Activated T-helper 2 cell treated with anti-CD3 and anti-CD28 coated beads, Interferon-gamma antibody, Interleukin-2, Interleukin-4, amounts not matched to agents 10 μg/mL and 5 μg/mL and 100 μg/mL, durations not matched to agents 14 hours and 24 hours and 36 hours (primary cell): ENCODE data around the gene MYBPHL. TPM values are rescaled to one million over a fixed set of nuclear protein-coding genes. Genes with fewer than 3 reads are reported as not detected.
"Not testable (repeated sequence)": the region's sequence is repeated elsewhere in the genome, so short reads cannot be mapped to it uniquely, and the experiment has no call there.

ENCODE experiments used
- DNase-seq: peaks from one replicate; pipeline ENCODE4 v3.0.0; 2021; ENCODE audit warnings: low spot score
- H3K27ac Mint-ChIP-seq: one replicate; pipeline ENCODE4 v1.8.0; 2021; ENCODE audit warnings: mixed read lengths
- H3K27me3 Mint-ChIP-seq: one replicate; pipeline ENCODE4 v1.8.0; 2021; ENCODE audit warnings: low read depth, mixed read lengths
- H3K36me3 Mint-ChIP-seq: one replicate; pipeline ENCODE4 v1.8.0; 2021; ENCODE audit warnings: low read depth, mixed read lengths
- H3K4me1 Mint-ChIP-seq: one replicate; pipeline ENCODE4 v1.8.0; 2021; ENCODE audit warnings: low read depth, mixed read lengths
- H3K4me3 Mint-ChIP-seq: one replicate; pipeline ENCODE4 v1.8.0; 2021; ENCODE audit warnings: low read depth, mild to moderate bottlenecking, moderate library complexity, mixed read lengths
- H3K9me3 Mint-ChIP-seq: one replicate; pipeline ENCODE4 v1.8.0; 2021; ENCODE audit warnings: mixed read lengths
- intact Hi-C: fragments of 100-400 bp; cut with micrococcal nuclease; formaldehyde crosslinking; loops from one replicate; pipeline ENCODE4 v1.15.1; 2023
- total RNA-seq: library from RNA; stranded (reverse); gene quantifications from 2 replicates; pipeline ENCODE4 v1.2.3, GENCODE V29; 2022

MYBPHL gene
- total RNA-seq, 1 donor from 2014 or later, result not detected

- Mint-ChIP-seq H3K4me1 (no peaks in the 10 kb centered on the region), H3K27me3 (peaks cover 17% of the 10 kb centered on the region), H3K9me3 (no peaks in the 10 kb centered on the region), H3K27ac (no peak overlapping the region), H3K4me3 (no peak overlapping the region), H3K36me3 (no peaks in the 10 kb centered on the region)
- intact Hi-C loops, result no loop called here
- DNase-seq, result no peak
These were observed 16.2 kb upstream of the MYBPHL start for GRCh38 chr1:109322974-109323373.

GRCh38 chr1:109319114-109319513 is 12.3 kb upstream of the MYBPHL start:
- Mint-ChIP-seq H3K27me3 (peaks cover 13% of the 10 kb centered on the region), H3K27ac (no peak overlapping the region), H3K9me3 (no peaks in the 10 kb centered on the region), H3K36me3 (no peaks in the 10 kb centered on the region), H3K4me3 (no peak overlapping the region), H3K4me1 (no peaks in the 10 kb centered on the region)
- no peak for DNase-seq
- intact Hi-C loops, result no loop called here

GRCh38 chr1:109316506-109316905 is 9.7 kb upstream of the MYBPHL start:
- H3K4me1 Mint-ChIP-seq, result no peaks in the 10 kb centered on the region
- H3K36me3 Mint-ChIP-seq, result no peaks in the 10 kb centered on the region
- no peaks in the 10 kb centered on the region for H3K9me3 Mint-ChIP-seq
- no peak overlapping the region for H3K4me3 Mint-ChIP-seq
- H3K27ac Mint-ChIP-seq, result no peak overlapping the region
- intact Hi-C loops, result no loop called here
- H3K27me3 Mint-ChIP-seq, result peaks cover 9% of the 10 kb centered on the region
- no peak for DNase-seq

- peaks cover 10% of the 10 kb centered on the region for H3K27me3 Mint-ChIP-seq
- H3K36me3 Mint-ChIP-seq, result no peaks in the 10 kb centered on the region
- no peak overlapping the region for H3K4me3 Mint-ChIP-seq
- no peaks in the 10 kb centered on the region for H3K9me3 Mint-ChIP-seq
- intact Hi-C loops, result no loop called here
- no peaks in the 10 kb centered on the region for H3K4me1 Mint-ChIP-seq
- H3K27ac Mint-ChIP-seq, result no peak overlapping the region
- DNase-seq, result no peak
These were observed 8.5 kb upstream of the MYBPHL start for GRCh38 chr1:109315288-109315687.

- Mint-ChIP-seq H3K4me3 (no peak overlapping the region), H3K27me3 (peaks cover 10% of the 10 kb centered on the region), H3K9me3 (no peaks in the 10 kb centered on the region), H3K27ac (no peak overlapping the region), H3K36me3 (no peaks in the 10 kb centered on the region), H3K4me1 (no peaks in the 10 kb centered on the region)
- DNase-seq, result no peak
- intact Hi-C loops, result no loop called here
These were observed 8.0 kb upstream of the MYBPHL start for GRCh38 chr1:109314795-109315194.

GRCh38 chr1:109312978-109313775 is 6.4 kb upstream of the MYBPHL start:
- Mint-ChIP-seq H3K27me3 (peaks cover 13% of the 10 kb centered on the region), H3K4me1 (no peaks in the 10 kb centered on the region), H3K9me3 (no peaks in the 10 kb centered on the region), H3K36me3 (no peaks in the 10 kb centered on the region), H3K27ac (no peak overlapping the region), H3K4me3 (no peak overlapping the region)
- intact Hi-C loops, result no loop called here
- DNase-seq, result no peak

GRCh38 chr1:109312246-109312645 is 5.4 kb upstream of the MYBPHL start:
- Mint-ChIP-seq H3K36me3 (no peaks in the 10 kb centered on the region), H3K4me1 (no peaks in the 10 kb centered on the region), H3K4me3 (no peak overlapping the region), H3K9me3 (no peaks in the 10 kb centered on the region), H3K27ac (no peak overlapping the region), H3K27me3 (peaks cover 13% of the 10 kb centered on the region)
- intact Hi-C loops, result no loop called here
- no peak for DNase-seq

- Mint-ChIP-seq H3K4me1 (no peaks in the 10 kb centered on the region), H3K4me3 (no peak overlapping the region), H3K36me3 (no peaks in the 10 kb centered on the region), H3K27ac (no peak overlapping the region), H3K27me3 (peaks cover 13% of the 10 kb centered on the region), H3K9me3 (no peaks in the 10 kb centered on the region)
- intact Hi-C loops, result no loop called here
- no peak for DNase-seq
These were observed 2.5 kb upstream of the MYBPHL start for GRCh38 chr1:109309347-109309746.

- Mint-ChIP-seq H3K9me3 (no peaks in the 10 kb centered on the region), H3K4me3 (no peak overlapping the region), H3K27ac (no peak overlapping the region), H3K4me1 (no peaks in the 10 kb centered on the region), H3K36me3 (no peaks in the 10 kb centered on the region), H3K27me3 (peaks cover 11% of the 10 kb centered on the region)
- no peak for DNase-seq
- intact Hi-C loops, result no loop called here
These were observed 637 bp upstream of the MYBPHL start for GRCh38 chr1:109307274-109308021.

- H3K9me3 Mint-ChIP-seq, intact Hi-C loops, H3K4me3 Mint-ChIP-seq, H3K36me3 Mint-ChIP-seq, H3K27ac Mint-ChIP-seq, H3K4me1 Mint-ChIP-seq, H3K27me3 Mint-ChIP-seq, DNase-seq: not testable (repeated sequence)
These were observed 820 bp downstream of the MYBPHL start for GRCh38 chr1:109305991-109306390.

GRCh38 chr1:109304226-109304920 is 2.4 kb downstream of the MYBPHL start:
- H3K9me3 Mint-ChIP-seq, result no peaks in the 10 kb centered on the region
- intact Hi-C loops, result no loop called here
- no peak overlapping the region for H3K4me3 Mint-ChIP-seq
- peaks cover 10% of the 10 kb centered on the region for H3K27me3 Mint-ChIP-seq
- no peak for DNase-seq
- H3K27ac Mint-ChIP-seq, result no peak overlapping the region
- H3K4me1 Mint-ChIP-seq, result no peaks in the 10 kb centered on the region
- no peaks in the 10 kb centered on the region for H3K36me3 Mint-ChIP-seq

GRCh38 chr1:109301874-109302273 is 4.9 kb downstream of the MYBPHL start:
- H3K4me3 Mint-ChIP-seq, result no peak overlapping the region
- no peaks in the 10 kb centered on the region for H3K36me3 Mint-ChIP-seq
- H3K27ac Mint-ChIP-seq, result no peak overlapping the region
- intact Hi-C loops, result no loop called here
- H3K27me3 Mint-ChIP-seq, result peaks cover 7% of the 10 kb centered on the region
- peaks cover 4% of the 10 kb centered on the region for H3K4me1 Mint-ChIP-seq
- no peak for DNase-seq
- H3K9me3 Mint-ChIP-seq, result no peaks in the 10 kb centered on the region

GRCh38 chr1:109300650-109301151 is 6.1 kb downstream of the MYBPHL start:
- intact Hi-C loops, result no loop called here
- H3K9me3 Mint-ChIP-seq, result no peaks in the 10 kb centered on the region
- no peak for DNase-seq
- no peak overlapping the region for H3K4me3 Mint-ChIP-seq
- H3K27ac Mint-ChIP-seq, result no peak overlapping the region
- no peaks in the 10 kb centered on the region for H3K36me3 Mint-ChIP-seq
- peaks cover 4% of the 10 kb centered on the region for H3K4me1 Mint-ChIP-seq
- H3K27me3 Mint-ChIP-seq, result peaks cover 8% of the 10 kb centered on the region
